PC-3 (cell line): Measurements from ENCODE around the gene KIF6.

Experiments used
- EZH2phosphoT487 ChIP-seq: fragments of 300-600 bp; sonication (generic); IDR thresholded peaks from 2 replicates; pipeline ENCODE4 v1.6.1; 2018; ENCODE audit warnings: mild to moderate bottlenecking, antibody characterized with exemption, low read length, borderline replicate concordance
- TF ChIP-seq, protein P1 (sequence below): fragments of 300-600 bp; sonication (generic); conservative IDR thresholded peaks from 2 replicates; pipeline ENCODE4 v1.5.1; 2017; ENCODE audit warnings: antibody characterized with exemption, low read depth, mild to moderate bottlenecking, low read length

DNA sequence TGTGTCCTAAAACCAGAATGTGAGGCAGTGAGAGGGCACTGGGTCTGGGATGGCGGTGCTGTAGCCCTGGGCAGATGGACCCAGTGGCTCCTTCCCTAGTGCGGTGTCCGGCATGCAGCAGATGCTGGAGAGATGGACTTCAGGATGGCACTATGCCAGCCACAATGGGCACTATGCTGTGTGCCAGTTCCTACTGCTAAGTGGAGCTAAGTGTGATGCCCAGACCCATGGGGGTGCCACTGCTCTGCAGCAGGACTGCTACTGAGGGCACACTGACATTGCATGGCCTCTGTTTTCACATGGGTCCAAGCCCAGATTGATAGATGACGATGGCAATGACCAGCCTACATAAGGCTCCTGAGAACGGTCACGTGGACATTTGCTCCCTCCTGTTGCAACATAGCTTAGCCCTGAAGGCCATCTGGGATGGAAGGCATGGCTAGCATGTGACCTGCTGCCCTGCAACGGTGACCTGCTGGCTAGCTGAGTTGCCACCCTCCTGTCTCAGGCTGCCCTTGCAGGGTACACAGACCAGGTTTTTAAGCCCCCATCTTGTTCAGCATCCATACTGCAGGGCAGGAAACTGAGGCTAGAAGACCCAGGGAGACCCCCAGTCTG is 371.4 kb downstream of the KIF6 start:
- TF ChIP-seq, protein P1, sequence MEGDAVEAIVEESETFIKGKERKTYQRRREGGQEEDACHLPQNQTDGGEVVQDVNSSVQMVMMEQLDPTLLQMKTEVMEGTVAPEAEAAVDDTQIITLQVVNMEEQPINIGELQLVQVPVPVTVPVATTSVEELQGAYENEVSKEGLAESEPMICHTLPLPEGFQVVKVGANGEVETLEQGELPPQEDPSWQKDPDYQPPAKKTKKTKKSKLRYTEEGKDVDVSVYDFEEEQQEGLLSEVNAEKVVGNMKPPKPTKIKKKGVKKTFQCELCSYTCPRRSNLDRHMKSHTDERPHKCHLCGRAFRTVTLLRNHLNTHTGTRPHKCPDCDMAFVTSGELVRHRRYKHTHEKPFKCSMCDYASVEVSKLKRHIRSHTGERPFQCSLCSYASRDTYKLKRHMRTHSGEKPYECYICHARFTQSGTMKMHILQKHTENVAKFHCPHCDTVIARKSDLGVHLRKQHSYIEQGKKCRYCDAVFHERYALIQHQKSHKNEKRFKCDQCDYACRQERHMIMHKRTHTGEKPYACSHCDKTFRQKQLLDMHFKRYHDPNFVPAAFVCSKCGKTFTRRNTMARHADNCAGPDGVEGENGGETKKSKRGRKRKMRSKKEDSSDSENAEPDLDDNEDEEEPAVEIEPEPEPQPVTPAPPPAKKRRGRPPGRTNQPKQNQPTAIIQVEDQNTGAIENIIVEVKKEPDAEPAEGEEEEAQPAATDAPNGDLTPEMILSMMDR, result no peak
- TF ChIP-seq EZH2phosphoT487, result no peak
